Hypothalamus (tissue), 51 donors: ENCODE data around the gene ZNF77.
"Not testable (repeated sequence)": the region's sequence is repeated elsewhere in the genome, so short reads cannot be mapped to it uniquely, and the experiment has no call there.

Source experiments
- DNase-seq, 51 donors: peaks; one replicate each; lab custom pipeline; 2025; lab: John Stamatoyannopoulos, UW

Gene ZNF77

DNA sequence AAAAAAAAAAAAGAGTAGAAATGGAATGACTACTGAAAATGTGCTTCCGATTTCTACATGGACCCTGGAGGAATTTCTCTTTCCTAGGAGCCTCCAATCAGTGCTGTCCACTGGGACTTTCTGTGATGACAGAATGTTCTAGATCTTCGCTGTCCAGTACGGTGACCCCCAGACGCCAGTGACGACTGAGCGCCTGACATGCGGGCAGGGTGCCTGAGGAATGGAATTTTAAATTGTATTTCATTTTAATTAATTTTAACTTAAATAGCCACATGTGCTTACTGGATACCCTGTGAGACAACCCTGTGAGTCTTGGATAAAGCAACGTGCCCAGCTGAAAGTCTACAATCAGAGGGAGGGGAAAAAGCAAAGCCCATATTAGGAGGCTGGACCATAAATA lies 28.5 kb upstream of the ZNF77 start:
- no peak for DNase-seq

DNA sequence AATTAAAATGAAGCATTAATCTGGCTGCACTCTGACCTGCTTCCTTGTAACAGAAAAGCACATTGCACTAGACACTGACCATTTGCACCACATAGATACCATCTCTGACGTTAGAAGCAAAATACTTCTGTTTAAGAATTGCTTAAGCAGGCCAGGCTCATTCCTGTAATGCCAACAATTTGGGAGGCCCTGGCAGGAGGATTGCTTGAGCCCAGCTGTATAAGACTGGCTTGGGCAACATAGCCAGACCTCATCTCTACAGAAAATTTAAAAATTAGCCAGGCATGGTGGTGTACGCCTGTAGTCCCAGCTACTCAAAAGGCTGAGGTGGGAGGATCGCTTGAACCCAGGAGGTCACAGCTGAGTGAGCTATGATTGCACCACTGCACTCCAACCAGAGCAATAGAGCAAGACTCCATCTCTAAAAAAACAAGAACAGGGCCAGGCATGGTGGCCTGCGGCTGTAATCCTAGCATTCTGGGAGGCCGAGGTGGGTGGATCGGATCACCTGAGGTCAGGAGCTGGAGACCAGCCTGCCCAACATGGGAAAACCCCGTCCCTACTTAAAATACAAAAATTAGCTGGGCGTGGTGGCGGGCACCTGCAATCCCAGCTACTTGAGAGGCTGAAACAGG lies 25.5 kb upstream of the ZNF77 start:
- no peak for DNase-seq

DNA sequence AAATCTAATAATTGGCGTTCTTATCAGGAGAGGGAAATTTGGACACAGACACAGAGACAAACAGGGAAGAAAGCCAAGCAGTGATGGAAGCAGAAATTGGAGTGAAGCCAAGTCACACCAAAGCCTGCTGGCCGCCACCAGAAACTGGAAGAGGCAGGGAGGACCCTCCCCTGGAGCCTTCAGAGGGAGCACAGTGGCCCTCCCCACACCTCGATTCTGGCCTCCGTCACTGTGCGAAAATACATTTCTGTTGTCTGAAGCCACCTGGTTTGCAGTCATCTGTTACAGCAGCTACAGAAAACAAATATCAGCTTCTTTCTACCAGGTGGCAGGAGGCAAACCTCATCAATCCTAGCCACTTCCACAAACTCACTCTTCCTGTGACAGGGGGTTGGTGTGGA lies 24.3 kb upstream of the ZNF77 start:
- DNase-seq, result peak in 3 of 51 donors; percentile 5 to 8 (median 8)

DNA sequence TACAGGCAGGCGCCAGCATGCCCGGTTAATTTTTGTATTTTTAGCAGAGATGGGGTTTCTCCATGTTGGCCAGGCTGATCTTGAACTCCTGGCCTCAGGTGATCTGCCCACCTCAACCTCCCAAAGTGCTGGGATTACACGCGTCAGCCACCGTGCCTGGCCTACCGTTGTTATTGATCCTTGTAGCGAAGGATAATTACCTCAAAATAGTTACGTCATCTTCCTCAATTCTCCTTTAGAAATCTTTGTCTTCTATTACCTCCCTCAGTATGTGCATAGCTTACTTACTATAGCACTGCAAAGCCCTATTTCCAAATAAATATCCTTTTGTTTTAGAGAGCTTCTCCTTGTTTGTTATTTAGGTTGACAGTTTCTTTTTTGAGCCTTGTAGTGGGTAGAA lies 23.2 kb upstream of the ZNF77 start:
- DNase-seq, result no peak

DNA sequence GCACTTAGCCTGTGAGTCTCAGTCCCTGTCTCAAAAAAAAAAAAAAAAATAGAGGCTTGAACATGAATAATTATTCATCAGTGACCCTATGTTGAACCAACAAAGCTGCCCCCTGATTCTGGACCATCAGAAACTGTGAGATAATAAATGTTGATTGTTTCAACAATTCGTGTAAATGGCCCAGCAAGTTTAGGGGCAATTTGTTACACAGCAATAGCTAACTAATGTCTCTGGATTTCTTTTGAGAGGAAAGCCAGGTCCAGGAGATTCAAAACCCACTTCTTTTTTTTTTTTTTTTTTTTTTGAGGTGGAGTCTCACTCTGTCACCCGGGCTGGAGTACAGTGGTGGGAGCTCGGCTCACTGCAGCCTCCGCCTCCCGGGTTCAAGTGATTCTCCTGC lies 20.1 kb upstream of the ZNF77 start:
- DNase-seq, result no peak

DNA sequence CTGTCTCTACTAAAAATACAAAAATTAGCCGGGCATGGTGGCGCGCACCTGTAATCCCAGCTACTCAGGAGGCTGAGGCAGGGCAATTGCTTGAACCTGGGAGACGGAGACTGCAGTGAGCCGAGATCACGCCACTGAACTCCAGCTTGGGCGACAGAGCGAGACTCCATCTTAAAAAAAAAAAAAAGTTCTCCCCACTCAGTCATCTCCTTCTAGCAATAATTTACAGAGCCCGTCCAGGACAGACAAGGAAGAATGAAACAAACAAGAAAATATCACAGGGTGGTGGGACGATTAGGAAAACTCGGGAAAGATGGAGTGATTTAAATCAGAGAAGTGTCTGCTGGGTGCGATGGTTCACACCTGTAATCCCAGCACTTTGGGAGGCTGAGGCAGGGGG lies 18.9 kb upstream of the ZNF77 start:
- not testable (repeated sequence) for DNase-seq

DNA sequence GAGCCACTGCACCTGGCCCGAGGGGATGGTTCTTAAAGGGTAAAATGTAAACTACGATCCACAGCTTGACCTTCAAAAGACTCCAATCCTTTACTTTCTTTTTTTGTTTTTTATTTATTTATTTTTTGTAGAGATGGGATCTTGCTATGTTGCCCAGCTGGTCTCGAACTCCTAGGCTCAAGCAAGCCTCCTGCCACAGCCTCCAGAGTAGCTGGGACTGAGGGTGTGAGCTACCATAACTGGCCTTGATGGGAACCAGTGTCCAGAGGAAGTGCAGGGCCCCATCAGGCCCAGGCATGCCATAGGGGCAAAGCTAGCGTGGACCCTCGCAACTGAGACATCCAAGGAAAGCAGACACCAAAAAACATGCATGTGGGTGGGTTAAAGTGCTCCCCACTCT lies 18.4 kb upstream of the ZNF77 start:
- DNase-seq, result no peak

DNA sequence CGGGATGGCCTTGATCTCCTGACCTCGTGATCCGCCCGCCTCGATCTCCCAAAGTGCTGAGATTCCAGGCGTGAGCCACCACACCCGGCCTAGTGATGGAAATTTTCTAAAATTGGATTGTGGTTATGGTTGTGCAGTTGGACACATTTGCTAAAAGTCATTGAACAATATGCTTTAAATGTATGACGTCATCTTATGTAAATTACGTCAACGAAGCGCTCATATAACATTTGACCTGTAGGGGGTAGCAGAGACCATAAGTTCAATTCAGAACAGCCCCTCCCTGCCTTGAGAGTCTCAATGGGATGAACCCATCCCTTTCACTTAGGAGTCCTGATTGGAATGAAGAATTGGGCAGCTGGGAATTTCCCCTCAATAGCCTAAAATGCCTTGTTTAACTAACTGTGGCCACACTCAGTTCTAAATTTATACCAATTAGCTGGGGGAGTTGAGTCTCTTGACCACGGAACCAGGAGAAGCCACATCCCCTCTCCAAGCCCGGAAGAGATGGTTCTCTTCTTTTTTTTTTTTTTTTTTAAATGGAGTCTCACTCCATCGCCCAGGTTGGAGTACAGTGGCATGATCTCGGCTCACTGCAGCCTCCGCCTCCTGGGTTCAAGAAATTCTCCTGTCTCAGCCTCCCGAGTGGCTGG lies 17.4 kb upstream of the ZNF77 start:
- DNase-seq, result peak in 16 of 51 donors; percentile 5 to 75 (median 23)

DNA sequence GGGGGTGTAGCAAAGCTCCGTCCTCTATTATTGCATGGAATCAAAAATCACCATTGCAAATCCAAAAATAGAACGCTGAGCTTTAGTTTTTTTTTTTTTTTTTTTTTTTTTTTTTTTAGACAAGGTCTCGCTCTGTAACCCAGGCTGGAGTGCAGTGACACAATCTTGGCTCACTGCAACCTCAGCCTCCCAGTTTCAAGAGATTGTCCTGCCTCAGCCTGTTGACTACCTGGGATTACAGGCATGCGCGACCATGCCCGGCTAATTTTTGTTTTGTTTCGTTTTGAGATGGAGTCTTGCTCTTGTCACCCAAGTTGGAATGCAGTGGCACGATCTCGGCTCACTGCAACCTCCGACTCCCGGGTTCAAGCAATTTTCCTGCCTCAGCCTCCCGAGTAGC lies 15.3 kb upstream of the ZNF77 start:
- no peak for DNase-seq

DNA sequence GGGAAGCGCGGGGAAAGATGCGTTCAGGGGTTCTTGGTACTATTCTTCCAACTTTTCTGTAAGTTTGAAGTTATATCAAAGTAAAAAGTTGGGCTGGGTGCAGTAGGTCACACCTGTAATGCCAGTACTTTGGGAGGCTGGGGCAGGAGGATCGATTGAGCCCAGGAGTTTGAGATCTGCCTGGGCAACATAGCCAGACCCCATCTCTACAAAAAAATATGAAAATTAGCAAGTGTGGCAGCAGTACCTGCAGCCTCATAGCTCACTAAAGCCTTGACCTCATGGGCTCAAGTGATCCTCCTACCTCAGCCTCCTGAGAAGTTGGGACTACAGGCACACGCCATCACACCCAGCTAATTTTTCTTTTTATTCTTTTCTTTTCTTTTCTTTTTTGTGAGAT lies 12.4 kb upstream of the ZNF77 start:
- no peak for DNase-seq

DNA sequence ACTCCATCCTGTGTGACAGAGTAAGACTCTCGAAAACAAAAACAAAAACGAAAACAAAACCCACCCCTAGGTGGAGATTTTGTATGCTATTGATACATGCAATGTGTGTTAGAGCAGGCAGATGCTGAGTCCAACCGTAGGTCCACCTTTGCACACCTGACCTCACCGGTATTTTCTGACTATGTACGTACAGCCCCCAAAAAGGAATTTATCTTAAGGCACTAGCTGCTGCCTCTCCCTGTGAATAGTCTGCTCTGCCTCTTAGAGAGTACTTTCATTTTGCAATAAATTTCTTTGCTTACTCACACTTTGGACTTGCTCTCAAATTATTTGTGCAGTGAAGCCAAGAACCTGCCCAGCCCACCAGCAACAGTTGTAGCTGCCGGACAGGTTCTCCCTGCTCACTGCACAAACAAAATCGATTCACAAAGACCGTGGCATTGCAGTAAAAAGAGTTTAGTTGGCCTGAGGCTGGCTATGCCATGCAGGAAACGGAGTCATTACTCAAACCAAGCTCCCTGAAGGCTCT lies 8.2 kb upstream of the ZNF77 start:
- DNase-seq, result no peak

DNA sequence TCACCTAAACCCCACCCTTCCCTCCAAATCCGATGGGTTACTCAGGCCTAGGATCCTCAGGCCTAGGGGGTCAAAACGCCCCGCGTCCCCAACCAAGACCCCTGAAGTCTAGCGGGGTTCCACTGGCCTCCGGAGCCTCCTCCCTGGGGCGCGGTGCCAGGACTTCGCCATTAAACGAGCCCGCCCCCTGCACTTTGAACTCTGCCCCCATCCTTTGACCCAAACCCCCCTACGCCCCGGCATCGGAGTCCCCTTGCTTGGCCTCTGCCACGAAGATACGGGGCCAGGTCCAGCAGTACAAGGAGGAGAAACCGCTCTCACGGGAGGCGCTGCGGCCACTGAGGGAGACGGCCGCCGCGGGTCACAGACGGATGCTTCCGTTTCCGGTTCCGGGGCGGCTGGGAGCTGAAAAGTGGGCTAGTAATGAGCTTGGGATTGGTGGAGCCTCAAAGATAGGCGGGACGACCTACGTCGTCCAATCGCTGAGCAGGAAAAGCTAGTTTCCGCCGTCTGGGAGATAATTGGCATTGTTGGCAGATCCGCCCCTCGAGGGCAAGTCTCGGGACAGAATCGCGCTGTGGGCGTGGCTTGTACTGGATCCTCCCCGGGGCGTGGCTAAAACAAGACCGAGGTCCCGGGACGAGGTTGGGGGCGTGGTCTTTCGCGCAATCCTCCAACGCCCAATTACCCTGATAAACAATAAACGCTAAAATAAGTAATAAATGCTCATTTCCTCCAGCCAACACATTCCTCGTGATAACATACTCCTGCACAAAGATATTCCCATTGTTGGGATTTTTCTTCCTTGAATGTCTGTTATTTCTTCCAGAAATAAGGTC lies 5.7 kb upstream of the ZNF77 start:
- DNase-seq, result peak; percentile 80 to 100 (median 99)

DNA sequence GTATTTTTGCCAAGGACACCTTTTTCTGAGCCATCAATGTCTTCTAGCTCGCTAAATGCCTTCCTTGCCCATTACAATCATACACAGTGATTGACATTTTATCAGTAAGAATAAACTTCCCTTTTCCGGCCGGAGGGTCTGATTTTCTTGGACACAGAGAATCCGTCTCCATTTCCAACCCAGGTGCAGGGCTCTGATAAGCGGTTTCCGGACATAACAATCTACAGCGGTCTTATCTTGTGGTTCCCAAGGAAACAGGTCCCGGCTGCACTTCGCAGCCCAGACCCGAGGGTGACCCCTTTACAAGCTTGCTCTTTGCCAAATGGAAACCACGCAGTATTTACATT lies 5.1 kb upstream of the ZNF77 start:
- no peak for DNase-seq

DNA sequence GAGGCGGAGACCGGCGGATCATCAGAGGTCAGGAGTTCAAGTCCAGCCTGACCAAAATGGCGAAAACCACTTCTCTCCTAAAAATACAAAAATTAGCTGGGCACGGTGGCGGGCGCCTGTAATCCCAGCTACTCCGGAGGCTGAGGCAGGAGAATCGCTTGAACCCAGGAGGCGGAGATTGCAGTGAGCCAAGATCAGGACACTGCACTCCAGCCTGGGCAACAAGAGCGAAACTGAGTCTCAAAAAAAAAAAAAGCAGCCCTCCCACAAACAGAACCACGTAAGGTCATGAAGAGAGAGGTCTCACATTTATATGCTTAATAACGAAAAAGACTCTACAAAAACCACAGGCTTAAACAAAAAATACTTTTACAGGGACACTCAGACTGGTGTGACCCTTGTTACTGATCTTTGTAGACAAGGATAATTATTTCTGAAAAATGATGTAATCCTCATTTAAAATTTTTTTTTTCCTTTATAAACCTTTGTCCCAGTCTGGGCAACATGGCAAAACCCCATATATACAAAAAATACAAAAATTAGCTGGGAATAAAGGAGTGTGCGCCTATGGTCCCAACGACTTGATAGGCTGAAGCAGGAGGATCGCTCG lies 909 bp upstream of the ZNF77 start:
- no peak for DNase-seq

DNA sequence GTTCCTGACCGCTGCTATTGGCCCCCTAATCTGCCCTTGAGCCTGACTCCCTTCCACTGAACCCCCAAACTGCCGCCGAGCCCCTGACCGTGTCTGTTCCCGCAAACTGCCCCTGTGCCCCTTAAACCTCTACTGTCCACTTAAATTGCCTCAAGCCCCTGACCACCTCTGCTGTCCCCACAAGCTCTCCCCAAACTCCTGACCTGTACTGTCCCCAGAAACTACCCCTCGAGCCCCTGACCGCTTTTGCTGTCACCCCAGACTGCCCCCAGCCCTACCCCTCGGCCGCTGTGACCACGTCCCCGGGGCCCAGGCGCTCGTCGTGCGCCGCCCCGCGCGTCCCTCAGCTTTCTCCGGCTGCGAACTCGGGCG lies 382 bp downstream of the ZNF77 start:
- no peak for DNase-seq

DNA sequence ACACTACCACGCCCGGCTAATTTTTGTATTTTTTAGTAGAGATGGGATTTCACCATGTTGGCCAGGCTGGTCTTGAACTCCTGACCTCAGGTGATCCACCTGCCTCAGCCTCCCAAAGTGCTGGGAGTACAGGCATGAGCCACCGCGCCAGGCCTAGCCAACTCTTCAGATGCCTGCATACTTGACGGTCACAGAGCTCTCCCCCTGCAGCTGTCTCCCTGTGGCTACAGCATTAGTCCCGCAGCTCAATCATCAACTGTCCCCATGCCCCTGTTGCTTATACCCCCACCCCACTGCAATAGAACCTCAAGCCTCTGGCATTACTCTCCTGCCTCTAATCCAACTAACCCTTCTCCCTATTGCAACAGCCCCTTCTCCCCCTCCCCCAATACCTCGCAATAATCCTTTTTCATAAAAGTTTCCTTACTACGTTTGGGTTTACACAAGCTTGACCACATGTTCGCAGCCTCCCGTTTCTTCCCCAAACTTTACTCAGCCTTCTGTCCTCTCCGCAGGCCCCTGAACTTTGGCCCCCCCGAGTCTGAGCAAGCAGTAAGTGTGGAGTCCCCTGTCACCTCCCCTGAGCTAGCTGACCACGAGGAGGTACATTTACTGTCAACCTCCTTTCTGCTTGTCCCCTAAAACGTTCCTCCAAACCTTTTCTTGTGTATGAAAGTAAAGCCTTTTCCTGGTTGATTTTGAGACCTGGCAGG lies 1.7 kb downstream of the ZNF77 start:
- no peak for DNase-seq

DNA sequence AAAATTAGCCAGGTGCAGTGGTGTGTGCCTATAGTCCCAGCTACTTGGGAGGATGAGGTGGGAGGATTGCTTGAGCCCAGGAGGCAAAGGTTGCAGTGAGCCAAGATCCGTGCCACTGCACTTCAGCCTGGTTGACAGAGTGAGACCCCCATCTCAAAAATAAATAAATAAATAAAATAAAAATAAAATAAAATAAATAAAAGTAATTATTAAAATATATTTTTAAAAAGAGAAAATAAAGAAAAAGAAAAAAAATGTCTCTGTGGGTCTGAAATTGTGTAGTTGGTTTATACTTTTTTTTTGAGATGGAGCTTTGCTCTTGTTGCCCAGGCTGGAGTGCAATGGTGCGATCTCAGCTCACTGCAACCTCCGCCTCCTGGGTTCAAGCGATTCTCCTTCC lies 8.9 kb downstream of the ZNF77 start:
- DNase-seq, result not testable (repeated sequence)

DNA sequence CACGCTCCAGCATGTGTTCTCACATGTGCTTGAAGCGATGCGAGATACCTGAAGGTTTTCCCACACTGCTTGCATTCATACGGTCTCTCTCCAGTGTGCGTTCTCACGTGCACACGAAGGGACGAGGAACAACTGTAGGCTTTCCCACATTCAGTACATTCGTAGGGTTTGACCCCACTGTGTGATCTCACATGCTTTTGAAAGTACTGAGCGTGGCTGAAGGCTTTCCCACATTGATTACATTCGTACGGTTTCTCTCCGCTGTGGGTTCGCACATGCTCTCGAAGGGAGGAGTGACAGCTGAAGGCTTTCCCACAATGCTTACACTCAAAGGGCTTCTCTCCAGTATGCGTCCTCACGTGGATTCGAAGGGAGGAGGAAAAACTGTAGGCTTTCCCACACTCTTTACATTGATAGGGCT lies 11.3 kb downstream of the ZNF77 start:
- DNase-seq, result no peak

DNA sequence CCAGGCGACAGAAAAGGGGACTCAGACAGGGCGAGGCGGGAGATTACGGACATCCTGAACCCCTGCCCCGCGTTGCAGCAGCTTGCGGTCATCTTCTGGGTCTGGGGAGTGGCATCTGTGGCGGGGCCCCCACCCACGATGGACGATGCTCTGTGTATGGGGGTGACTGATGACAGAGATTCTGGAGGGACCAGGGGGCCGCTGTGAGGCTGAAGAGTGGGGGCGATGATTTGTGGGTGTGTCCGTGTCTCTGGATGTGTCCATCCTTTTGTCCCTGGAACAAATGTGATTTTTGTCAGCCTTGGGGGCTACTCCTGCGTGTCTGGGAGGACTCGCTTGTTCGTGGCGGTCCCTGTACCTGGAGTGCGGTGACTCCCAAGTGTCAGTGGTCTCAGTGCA lies 17.7 kb downstream of the ZNF77 start:
- no peak for DNase-seq

DNA sequence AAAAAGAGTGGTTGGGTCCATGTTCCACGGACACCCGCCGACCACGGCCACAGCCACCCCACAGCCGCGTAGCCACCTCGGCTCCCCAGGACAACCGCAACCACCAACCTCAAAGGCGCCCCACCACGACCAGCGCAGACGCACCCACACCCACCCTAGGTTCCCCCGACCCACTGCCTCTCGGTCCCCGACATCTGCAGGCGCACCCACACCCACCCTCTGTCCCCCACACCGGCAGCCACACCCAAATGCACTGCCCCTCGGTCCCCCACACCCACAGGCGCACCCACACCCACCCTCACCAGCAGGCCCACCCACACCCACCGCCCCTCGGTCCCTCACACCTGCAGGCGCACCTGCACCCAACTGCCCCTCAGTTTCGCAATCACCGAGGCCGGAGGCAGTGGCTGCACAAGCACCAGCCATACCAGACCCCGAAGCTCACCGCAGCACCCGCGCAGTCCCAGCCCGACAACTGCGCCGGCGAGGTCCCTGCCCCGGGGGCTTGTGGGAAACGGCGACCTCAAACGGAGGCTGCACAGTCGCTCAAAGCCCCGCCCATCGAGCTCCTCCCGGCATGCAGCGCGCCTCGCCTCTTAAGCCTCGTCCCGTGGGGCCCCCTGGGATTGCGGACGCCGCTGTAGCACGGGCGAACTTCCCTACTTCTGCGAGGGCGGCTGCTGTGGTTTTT lies 18.3 kb downstream of the ZNF77 start:
- no peak for DNase-seq
